HCEC 1CT (cell line): ENCODE data around the gene NPAS4.
"Not testable (repeated sequence)": the region's sequence is repeated elsewhere in the genome, so short reads cannot be mapped to it uniquely, and the experiment has no call there.

ENCODE experiments used
- DNase-seq: peaks from one replicate; pipeline ENCODE4 v3.0.0-alpha.2; 2017

Gene NPAS4

DNA sequence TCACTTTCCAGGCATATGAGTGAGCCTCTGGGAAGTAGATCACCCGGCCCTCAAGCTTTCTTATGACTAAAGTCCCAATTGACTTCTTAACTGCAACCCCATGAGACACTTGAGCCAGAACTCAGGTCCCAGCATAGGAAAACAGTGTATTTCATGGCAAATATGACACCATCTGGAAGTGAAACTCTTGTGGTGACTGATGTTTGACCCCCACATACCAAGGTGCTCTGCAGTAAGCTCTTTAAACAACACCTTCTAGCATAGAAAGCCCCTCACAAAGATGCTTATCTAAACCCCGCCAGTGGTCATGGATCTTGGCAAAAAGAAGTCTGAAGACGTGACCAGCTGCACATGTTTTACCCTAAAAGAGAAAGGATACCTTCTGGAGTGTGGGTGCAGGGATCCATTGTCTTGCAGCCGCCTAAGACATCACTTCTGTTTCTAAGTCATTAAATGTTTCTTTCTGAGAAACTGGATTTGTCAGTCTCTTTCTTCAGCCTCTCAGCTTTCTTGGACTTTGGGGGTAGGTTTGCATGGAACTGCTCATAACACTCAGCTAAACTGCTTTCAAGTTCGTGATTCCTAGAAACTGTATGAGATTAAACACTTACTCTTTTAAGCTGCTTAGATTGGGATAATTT, 38.4 kb downstream of the NPAS4 start:
- no peak for DNase-seq

DNA sequence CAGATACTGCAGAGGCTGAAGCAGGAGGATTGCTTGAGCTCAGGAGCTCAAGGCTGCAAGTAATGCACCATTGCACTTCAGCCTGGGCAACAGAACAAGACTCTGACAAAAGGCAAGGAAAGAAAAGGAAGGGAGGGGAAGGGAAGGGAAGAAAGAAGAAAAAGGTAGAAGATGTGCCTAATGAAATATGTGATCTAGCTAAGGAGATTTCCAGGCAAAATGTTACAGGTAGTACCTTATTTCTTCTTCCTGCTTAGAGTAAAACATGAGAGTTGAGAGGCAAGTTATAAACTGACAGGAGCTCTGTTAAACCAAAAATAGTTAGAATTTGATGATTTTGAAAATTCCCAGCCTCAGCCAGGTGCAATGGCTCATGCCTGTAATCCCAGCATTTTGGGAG, 41.2 kb downstream of the NPAS4 start:
- DNase-seq: no peak

DNA sequence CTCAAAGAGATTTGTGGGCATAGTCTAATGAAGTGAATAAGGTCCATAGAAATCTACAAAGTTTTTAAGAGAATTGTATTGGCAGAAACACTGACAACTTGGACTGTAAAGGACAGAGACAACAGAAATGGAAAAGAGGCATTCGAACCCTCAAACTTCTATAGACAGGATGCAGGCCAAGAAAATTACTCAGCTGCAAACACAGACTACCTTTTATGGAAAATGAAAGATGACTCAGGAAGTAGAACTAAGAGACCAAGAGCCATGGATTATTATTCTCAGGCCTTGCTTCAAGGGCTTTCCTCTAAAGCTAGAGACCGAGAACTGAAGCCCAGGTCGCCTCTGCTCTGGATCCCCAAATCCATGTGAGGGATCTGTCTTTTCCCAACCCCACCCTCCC, 42.1 kb downstream of the NPAS4 start:
- DNase-seq: no peak

DNA sequence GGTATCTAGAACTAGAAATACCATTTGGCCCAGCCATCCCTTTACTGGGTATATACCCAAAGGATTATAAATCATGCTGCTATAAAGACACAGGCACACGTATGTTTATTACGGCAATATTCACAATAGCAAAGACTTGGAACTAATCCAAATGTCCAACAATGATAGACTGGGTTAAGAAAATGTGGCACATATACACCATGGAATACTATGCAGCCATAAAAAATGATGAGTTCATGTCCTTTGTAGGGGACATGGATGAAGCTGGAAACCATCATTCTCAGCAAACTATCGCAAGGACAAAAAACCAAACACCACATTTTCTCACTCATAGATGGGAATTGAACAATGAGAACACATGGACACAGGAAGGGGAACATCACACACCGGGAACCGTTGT, 43.3 kb downstream of the NPAS4 start:
- not testable (repeated sequence) for DNase-seq

DNA sequence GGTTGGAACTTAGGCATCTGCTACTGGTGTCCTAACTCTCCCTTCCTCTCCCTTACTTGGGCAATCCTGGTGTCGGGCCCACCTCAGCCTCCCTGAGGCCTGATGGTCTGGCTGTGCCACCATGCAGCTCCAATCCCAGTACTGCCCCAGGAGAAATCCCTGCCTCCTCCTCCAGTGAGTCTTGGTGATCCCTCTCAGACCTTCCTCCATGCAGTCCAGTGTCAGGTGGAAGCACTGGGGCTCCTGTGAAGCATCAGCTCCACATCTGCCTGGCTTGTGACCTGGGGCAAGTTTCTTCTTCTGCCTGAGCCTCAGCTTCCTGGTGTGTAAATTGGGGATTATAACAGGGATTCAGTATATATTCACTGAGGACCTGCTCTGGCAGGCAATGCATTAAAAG, 44.1 kb downstream of the NPAS4 start:
- no peak for DNase-seq

DNA sequence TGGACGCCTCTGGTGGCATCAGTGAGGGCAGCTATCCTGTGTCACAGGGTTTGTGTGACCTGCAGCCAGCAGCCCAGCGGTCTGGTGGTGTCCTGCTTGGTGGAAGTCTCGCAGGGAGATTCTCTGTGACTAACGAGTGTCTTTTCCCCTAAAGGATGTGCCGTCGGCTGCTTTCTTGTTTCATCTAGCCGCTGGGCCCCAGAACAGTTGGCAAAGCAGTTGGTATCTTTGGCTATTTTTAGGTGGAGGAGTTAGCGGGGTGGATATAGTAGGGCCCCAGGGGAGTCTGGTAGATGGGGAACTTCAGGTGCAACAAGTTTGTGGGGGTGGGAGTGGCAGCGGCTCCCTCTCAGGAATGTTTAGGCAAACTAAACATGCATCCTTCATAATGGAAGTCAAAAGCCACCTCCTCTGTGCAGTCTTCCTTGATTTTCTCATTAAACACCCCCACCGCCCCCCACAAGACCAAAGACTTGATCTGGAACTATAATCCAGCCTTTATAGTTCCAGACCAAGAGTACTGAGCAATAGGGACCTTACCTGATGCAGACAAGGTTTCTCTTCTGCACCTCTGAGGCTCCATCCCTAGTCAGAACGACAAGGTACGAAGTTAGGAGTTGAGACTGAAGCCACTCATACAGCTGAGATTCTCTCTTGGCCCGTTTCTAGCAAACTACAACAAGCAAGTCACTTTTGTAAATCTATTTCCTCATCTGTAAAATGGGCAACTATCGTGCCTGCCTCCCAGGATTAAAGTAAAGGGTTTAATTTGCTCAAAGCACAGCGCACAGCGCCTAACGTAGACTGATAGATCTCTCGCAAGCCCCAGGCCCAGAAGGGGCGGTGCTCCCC, 44.8 kb downstream of the NPAS4 start:
- DNase-seq: no peak

DNA sequence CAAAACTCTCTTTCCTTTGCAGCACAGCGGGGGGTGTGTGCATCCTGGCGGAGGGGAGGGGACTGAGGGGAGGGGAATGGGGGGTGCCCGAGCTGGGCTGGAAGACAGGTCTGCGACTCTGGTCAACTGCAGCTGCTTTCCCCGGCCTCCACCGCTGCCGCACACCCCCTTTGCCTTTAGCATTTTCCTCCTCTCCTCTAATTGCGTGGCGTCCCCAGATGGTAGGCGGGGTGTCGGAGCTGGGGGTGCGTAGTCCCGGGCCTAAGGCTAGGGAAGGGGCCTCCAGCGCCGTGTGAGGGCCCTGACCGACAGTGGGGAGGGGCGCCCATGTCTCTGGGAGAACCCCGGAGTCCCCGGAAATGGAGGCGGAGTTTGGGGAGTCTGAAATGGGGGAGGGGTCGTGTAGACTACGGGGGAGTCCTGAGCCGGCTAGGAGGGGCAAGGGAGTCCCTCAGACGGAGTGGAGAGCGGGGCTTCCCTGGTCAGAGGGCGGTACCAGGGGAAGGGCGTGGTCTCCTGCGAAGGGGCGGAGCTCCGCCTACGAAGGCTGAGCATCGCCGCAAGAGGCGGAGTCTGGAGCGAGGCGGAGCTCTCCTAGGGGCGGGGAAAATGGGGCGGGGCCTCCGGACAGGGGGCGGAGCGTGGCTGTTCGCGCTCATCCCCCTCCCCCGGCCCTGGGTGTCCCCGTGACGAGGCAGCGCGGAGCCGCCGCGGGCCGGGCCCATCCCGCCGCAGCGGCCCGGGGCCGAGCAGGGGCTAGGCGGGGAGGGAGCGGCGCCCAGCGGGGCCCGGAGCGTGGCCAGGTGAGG, 45.6 kb downstream of the NPAS4 start, which contains the start of gene PELI3:
Gene PELI3, plus strand, starts transcription at position 681 of the 809 bp plus-strand sequence. CDS start 1,224 bp downstream, outside the sequence.
- DNase-seq: peak; percentile 90

DNA sequence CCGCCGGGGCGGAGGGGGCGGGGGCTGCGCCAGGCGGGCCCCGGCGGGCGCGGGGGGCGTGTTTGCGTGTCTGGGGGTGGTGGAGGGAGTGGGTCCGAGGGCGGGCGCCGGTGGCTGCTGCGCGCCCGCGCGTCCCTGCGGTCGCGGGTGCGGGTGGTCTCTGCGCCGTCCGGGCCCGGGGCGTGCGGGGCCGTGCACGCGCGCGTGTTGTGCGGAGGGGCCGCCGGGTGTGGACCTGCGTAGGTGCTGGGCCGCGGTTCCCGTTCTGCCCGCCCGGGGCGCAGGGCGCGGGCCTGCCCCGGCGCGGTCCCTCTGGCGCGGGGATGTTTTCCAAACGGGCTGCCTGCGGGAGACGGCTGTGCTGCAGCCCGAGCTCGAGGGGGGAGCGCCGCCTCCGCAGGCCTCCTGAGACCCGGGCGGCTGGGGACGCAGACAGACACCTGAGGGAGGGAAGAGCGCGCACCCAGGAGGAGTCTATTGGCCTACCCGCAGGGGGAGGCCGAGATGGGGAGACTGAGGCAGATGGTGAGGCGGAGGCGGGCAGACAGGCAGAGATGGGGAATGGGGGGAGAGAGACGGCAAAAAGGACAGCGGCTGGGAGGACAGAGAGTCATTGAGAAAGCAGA, 46.3 kb downstream of the NPAS4 start:
- no peak for DNase-seq

DNA sequence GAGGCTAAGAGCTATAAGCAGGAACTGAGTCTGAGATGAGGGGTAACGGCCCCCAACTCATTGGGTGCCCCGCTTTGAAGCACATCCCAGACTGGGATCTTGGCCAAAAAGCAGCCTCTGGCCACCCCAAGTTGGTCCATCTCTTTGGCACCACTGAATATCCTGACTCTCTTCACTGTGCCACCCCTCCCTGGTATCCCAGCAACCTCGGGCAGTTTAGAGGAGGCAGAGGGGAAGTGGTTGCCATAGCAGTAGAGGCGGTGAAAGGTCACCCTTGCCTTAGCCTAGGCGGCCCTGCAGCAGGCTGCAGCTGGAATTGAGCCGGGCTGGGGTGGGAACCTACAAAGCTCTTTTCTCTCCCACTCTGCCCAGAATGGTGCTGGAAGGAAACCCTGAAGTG, 46.9 kb downstream of the NPAS4 start:
- DNase-seq: no peak

DNA sequence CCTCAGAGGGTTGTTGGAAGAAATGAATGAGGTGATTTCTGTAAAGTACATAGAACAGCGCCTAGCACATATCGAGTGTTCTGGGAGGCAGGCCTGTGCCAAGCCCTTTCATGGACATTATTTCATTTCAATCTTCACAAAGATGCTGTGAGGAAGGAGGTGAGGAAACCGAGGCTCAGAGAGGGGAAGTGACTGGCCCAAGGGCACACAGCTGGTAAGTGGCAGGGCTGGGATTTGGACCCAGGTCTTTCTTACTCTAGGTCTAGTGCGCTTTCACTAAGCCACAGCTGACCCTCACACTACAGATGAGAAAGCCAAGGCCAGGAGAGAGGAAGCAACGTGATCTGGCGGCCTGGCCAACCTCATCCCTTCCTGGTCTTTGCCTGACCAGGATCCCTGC, 47.9 kb downstream of the NPAS4 start:
- no peak for DNase-seq

DNA sequence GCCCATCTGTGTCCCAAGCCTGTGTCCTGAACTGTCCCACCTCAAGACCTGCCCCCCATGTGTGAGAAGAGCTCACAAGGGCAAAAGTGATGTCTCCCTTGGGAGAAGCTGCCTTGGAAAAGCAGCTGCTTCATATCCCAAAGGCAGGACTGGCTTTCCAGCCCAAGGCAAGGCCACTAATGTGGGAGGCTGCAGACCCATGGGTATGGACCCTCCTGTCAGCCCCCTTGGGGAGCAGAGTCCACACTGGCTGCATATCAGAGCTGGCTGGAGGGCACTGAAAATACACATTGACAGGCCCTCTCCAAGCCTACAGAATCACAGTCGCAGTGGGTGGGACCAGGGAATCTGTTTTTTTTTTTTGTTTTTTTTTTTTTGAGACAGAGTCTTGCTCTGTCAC, 48.6 kb downstream of the NPAS4 start:
- DNase-seq: no peak

DNA sequence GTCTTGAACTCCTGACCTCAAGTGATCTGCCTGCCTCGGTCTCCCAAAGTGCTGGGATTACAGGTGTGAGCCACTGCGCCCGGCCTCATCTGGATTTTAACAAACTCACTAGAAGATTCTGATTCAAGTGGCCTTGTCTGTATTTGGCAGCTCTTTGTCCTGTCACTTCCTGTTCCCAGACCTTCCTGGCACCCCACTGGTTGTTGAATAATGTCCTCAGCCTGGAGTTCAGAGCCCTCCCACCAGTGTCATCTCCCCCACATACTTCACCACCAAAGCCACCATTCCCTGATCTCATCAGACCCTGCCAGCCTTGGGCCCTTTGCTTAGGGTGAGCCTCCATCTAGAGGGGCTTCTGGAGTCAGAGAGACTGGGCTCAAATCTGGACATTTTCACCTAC, 49.2 kb downstream of the NPAS4 start:
- no peak for DNase-seq

DNA sequence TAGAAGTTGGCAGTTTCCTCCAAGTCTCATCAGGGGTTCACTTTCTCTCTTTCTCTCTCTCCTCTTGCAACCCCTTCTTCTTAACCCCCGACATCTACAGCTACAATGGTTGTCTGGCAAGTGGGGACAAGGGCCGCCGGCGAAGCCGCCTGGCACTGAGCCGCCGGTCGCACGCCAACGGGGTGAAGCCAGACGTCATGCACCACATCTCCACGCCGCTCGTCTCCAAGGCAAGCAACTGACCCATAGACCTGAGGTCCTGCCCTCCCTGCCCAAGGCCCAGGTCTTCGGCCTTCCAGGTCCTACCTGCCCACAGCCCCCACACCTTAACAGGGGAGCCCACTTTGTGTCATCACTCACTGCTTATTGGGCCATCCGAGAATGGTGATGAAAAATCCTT, 50.3 kb downstream of the NPAS4 start:
- no peak for DNase-seq

DNA sequence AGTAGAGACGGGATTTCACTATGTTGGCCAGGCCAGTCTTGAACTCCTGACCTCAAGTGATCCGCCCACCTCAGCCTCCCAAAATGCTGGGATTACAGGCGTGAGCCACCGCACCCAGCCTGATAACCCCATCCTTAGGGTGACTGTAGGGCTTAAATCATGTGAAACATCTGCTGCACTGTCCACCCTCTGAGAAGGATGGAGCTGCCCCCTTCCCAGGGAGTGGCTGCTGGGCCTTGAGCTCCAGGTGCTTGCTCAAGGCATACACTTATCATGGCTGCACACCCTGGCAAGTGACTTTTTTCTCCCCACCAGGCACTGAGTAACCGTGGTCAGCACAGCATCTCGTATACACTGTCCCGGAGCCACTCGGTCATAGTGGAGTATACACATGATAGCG, 51.2 kb downstream of the NPAS4 start:
- no peak for DNase-seq

DNA sequence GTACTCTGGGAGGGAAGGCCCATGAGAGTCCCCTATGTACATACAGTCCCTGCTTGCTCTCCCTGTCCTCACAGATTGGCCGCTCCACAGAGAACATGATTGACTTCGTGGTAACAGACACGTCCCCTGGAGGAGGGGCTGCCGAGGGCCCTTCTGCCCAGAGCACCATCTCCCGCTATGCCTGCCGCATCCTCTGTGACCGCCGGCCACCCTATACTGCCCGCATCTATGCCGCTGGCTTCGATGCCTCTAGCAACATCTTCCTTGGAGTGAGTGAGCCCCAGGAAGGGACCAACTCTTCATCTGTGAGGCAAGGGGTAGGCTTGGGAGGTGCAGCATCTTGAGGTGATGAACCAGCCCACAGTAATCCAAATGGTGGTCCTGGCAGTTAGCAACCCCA, 52.3 kb downstream of the NPAS4 start:
- no peak for DNase-seq

DNA sequence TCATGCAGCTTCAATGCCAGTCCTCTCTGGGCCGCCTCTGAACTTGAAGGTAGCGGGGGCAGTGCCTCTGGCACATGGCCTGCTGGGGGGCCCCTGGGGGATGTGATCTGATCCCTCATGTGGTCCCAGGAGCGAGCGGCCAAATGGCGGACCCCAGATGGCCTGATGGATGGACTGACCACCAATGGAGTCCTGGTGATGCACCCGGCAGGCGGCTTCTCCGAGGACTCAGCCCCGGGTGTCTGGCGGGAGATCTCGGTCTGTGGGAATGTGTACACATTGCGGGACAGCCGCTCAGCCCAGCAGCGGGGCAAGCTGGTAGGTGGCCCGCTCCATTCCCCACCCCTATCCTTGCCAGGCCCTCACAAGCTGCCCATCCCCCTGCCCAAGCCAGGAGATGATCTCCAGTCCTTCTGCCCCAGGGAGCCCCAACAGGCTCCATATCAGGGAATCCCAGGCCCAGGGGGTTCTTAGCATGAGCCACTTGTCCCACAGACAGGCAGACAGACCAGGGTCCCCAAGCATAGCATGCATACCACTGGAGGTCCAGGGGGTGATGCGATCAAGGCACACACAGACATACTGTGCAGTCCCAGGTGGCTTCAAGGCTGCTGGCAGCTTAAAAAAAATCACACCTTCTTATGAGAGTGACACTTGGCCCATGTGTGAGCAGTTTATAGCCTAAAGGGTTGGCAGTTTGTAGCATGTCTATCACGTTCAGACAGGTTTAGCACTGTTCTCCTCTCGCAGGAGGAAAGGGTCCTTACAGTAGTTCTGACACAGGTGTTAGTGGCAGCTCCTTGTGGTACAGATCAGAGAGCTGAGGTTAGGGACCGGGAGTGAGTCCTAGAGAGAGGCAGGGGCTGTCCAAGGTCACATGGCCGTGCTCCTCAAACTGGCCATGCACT, 53.0 kb downstream of the NPAS4 start:
- no peak for DNase-seq

DNA sequence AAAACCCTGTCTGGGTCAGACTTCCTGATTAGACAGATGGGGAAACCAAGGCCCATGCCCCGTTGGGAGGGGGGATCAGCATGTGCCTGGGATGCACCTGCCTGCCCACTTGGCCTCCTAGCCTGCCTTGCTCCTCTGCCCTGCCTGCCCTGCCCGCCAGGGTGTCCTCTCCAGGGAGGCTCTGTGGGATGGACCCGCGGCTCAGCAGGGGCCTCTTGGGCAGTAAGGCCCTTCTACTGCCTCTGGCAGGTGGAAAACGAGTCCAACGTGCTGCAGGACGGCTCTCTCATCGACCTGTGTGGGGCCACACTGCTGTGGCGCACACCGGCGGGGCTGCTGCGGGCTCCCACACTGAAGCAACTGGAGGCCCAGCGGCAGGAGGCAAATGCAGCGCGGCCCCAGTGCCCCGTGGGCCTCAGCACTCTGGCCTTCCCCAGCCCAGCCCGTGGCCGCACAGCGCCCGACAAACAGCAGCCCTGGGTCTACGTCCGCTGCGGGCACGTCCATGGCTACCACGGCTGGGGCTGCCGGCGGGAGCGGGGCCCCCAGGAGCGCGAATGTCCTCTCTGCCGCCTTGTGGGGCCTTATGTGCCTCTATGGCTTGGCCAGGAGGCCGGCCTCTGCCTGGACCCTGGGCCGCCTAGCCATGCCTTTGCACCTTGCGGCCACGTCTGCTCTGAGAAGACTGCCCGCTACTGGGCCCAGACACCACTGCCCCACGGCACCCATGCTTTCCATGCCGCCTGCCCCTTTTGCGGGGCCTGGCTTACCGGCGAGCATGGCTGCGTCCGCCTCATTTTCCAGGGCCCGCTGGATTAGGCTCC, 54.7 kb downstream of the NPAS4 start:
- DNase-seq: no peak
